Measurements from ENCODE around the gene CFAP300.

Gene CFAP300

GRCh38 chr11:102061276-102061675, 14.0 kb downstream of the CFAP300 start:
- Histone ChIP-seq H3K36me3 (no peaks in the 10 kb centered on the region), H3K4me3 (ENCODE audit: low read depth in 1 of 2, low read length in 1 of 2) (no peak overlapping the region), H3K9me3 (no peaks in the 10 kb centered on the region), H3K27ac (no peak overlapping the region), H3K4me1 (ENCODE audit: control insufficient read depth in 1 of 2, insufficient read depth in 1 of 2, low read depth in 1 of 2, low read length in 1 of 2) (no peaks in the 10 kb centered on the region), H3K27me3 (peaks cover 6% of the 10 kb centered on the region)
- no peak for TF ChIP-seq CTCF (IDR thresholded peaks at IDR 0.05)

GRCh38 chr11:102062106-102062505, 14.9 kb downstream of the CFAP300 start:
- Histone ChIP-seq H3K27me3 (peaks cover 6% of the 10 kb centered on the region), H3K36me3 (no peaks in the 10 kb centered on the region), H3K9me3 (no peaks in the 10 kb centered on the region), H3K4me1 (ENCODE audit: control insufficient read depth in 1 of 2, insufficient read depth in 1 of 2, low read depth in 1 of 2, low read length in 1 of 2) (no peaks in the 10 kb centered on the region), H3K4me3 (ENCODE audit: low read depth in 1 of 2, low read length in 1 of 2) (no peak overlapping the region), H3K27ac (no peak overlapping the region)
- no peak for TF ChIP-seq CTCF (IDR thresholded peaks at IDR 0.05)

GRCh38 chr11:102064316-102064715, 17.1 kb downstream of the CFAP300 start:
- Histone ChIP-seq H3K36me3 (no peaks in the 10 kb centered on the region), H3K27ac (no peak overlapping the region), H3K4me1 (ENCODE audit: control insufficient read depth in 1 of 2, insufficient read depth in 1 of 2, low read depth in 1 of 2, low read length in 1 of 2) (no peaks in the 10 kb centered on the region), H3K9me3 (no peaks in the 10 kb centered on the region), H3K4me3 (ENCODE audit: low read depth in 1 of 2, low read length in 1 of 2) (no peak overlapping the region), H3K27me3 (peaks cover 6% of the 10 kb centered on the region)
- no peak for TF ChIP-seq CTCF (IDR thresholded peaks at IDR 0.05)

GRCh38 chr11:102070766-102071165, 23.5 kb downstream of the CFAP300 start:
- Histone ChIP-seq H3K27me3 (no peaks in the 10 kb centered on the region), H3K36me3 (no peaks in the 10 kb centered on the region), H3K9me3 (peaks cover 3% of the 10 kb centered on the region), H3K4me3 (ENCODE audit: low read depth in 1 of 2, low read length in 1 of 2) (no peak overlapping the region), H3K27ac (no peak overlapping the region), H3K4me1 (ENCODE audit: control insufficient read depth in 1 of 2, insufficient read depth in 1 of 2, low read depth in 1 of 2, low read length in 1 of 2) (no peaks in the 10 kb centered on the region)
- TF ChIP-seq CTCF (IDR thresholded peaks at IDR 0.05) = no peak

GRCh38 chr11:102071497-102072472, 24.5 kb downstream of the CFAP300 start:
- no peaks in the 10 kb centered on the region for H3K36me3 ChIP-seq
- no peak for TF ChIP-seq CTCF (IDR thresholded peaks at IDR 0.05)
- no peaks in the 10 kb centered on the region for H3K27me3 ChIP-seq
- no peaks in the 10 kb centered on the region for H3K4me1 ChIP-seq (ENCODE audit: control insufficient read depth in 1 of 2, insufficient read depth in 1 of 2, low read depth in 1 of 2, low read length in 1 of 2)
- peaks cover 3% of the 10 kb centered on the region for H3K9me3 ChIP-seq
- H3K27ac ChIP-seq = no peak overlapping the region
- no peak overlapping the region for H3K4me3 ChIP-seq (ENCODE audit: low read depth in 1 of 2, low read length in 1 of 2)
